T47D (cell line): Measurements from ENCODE around the gene POLN.
"Not testable (repeated sequence)": the region's sequence is repeated elsewhere in the genome, so short reads cannot be mapped to it uniquely, and the experiment has no call there.

ENCODE experiments used
- DNase-seq, 2 experiments: peaks; one replicate each; pipeline versions ENCODE4 v3.0.0 to v3.0.0-alpha.2; 2011 to 2012; ENCODE audit warnings: low read depth in 1 of 2, low spot score in 1 of 2
- JUND ChIP-seq: IDR thresholded peaks from 2 replicates; pipeline ENCODE4 v1.6.1; 2012; ENCODE audit warnings: low read depth
- in situ Hi-C: cut with HindIII; loops from 2 replicates; pipeline ENCODE4 v1.10.0; 2016; ENCODE audit warnings: low sequenced_read_pairs, low pct_unique_long_range_greater_than_20kb

Gene POLN

DNA sequence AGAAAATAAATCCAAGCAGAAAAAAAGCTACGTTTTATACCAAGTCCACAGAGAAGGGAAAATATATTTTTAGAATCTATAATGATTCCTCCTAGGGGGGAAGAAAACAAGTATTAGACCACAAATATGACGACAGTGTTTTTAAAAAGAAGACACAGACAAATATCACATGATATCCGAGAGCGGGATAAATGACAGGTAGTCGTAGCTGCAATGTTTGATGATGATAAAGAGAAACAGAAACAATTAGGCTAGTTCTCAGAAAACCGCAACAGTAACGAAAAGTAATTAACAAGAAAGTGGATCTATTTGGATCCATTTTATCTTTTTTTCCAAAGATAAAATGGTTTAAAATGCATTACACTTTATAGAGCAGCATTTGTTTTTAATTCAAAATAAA lies 918 bp downstream of the POLN start:
- DNase-seq, result no peak
- TF ChIP-seq JUND, result no peak
- in situ Hi-C loops, result no loop called here

GRCh38 chr4:2236944-2237666 lies 4.8 kb downstream of the POLN start:
- in situ Hi-C loops, result no loop called here
- TF ChIP-seq JUND, result no peak
- no peak for DNase-seq

- no peak for TF ChIP-seq JUND
- no peak for DNase-seq
- in situ Hi-C loops, result no loop called here
Observed at GRCh38 chr4:2231082-2231481, 10.8 kb downstream of the POLN start.

DNA sequence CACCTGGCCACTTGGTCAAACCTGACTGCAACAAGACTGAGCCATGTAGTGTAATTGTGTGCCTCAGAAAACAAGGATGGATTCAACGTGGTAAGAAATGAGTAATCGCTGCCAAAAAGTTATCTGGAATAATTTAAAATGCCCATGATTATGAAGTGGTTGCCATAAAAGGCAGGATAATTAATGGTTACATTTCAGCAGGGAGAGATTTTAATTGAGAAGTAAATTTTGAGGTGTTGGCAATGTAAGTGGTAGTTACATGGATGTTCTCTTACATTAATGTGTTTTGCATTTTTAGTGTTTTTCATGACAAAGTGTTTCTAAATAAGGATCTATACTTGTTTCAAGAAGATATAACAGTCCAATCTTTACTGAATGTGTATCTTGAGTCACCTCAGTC lies 15.7 kb downstream of the POLN start:
- no peak for DNase-seq
- in situ Hi-C loops, result no loop called here
- no peak for TF ChIP-seq JUND

GRCh38 chr4:2222838-2223237 lies 19.1 kb downstream of the POLN start:
- in situ Hi-C loops, result no loop called here
- DNase-seq, result peak in 1 of 2 experiments; percentile 45

DNA sequence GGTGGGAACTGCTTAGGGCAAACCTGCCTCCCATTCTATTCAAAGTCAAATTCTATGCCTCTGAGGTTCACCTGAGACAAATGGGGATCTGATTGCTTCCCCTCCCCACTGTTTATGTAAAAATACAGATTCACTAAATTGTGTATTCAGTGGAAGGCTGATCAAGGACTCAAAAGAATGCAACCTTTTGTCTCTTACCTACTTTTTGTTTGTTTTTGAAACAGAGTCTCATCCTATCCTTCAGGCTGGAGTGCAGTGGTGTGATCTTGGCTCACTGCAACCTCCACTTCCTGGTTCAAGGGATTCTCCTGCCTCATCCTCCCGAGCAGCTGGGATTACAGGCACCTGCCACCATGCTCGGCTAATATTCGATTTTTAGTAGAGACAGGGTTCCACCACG lies 20.5 kb downstream of the POLN start:
- in situ Hi-C loops, DNase-seq: not testable (repeated sequence)

More at GRCh38 chr4:2222838-2223237, 19.1 kb downstream of the POLN start:
- TF ChIP-seq JUND, result no peak

DNA sequence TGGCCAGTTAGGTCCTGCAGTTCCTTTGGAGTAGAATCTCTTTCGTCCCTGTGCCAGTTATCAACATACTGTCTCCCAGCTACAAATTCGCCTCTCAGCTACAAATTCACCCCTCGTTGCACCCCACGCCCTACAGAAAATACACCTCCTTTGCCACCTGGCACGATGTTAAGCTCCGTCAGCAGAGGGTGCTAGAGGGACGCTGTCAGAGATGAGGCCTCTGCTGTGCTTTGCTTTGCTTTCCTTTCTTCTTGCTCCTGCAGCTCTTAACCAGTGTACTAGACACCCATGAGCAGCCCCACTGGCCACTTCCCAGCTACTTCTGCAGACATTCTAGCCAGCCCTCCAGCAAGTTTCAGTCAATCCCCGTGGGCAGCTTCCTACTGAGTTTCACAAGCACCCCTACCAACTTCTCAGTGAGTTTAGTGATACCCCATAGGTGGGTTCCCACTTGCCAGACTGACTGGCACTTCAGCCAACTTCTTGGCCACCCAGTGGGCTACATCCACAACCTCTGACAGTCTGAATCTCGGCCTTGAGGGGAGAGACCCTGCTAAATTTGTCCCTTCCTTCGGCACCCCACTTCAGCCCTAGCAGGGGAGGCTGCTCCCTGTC lies 21.8 kb downstream of the POLN start:
- in situ Hi-C loops, result no loop called here
- peak; percentile 51 to 82 for DNase-seq
- TF ChIP-seq JUND, result no peak

GRCh38 chr4:2219233-2219760 lies 22.6 kb downstream of the POLN start:
- in situ Hi-C loops, result no loop called here
- TF ChIP-seq JUND, result no peak
- DNase-seq, result no peak

GRCh38 chr4:2218436-2218835 lies 23.5 kb downstream of the POLN start:
- in situ Hi-C loops, result no loop called here
- DNase-seq, result no peak
- no peak for TF ChIP-seq JUND

GRCh38 chr4:2217726-2218125 lies 24.2 kb downstream of the POLN start:
- TF ChIP-seq JUND, result no peak
- in situ Hi-C loops, result no loop called here
- peak in 1 of 2 experiments; percentile 6 for DNase-seq

DNA sequence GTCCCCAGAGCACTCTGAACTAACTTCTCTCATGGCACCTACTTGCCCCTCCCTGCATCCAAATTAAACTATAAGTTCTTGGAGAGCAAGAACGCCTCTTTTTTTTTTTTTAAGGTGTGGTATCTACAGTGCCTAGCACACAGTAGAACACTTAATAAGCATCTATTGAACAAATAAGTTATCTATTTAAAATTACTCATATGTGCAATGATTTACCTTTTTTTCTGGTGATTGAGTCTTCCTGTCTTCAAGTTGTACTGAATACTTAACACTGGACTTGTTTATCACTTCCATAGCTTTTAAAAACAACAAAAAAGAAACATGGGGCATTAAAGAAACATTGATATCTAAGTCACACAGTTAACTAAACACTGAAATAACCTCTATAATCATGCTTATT lies 29.1 kb downstream of the POLN start:
- DNase-seq, result no peak
- TF ChIP-seq JUND, result no peak
- in situ Hi-C loops, result no loop called here

DNA sequence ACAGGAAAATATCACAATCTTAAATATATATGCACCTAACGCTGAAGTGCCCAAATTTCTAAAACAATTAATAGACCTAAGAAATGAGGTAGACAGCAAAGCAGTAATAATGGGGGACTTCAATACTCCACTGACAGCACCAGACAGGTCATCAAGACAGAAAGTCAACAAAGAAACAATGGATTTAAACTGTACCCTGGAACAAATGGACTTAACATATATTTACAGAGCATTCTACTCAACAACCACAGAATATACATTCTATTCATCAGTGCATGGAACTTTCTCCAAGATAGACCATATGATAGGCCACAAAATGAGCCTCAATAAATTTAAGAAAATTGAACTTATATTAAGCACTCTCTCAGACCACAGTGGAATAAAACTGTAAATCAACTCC lies 39.1 kb downstream of the POLN start:
- in situ Hi-C loops, result not testable (repeated sequence)

GRCh38 chr4:2194496-2194895 lies 47.4 kb downstream of the POLN start:
- DNase-seq, result no peak
- TF ChIP-seq JUND, result no peak
- in situ Hi-C loops, result no loop called here

More for the DNA sequence above, 39.1 kb downstream of the POLN start:
- not testable (repeated sequence) for DNase-seq
